Gastrocnemius medialis (tissue), 4 donors: ENCODE results near the gene EFR3B. TPM values are rescaled to one million over a fixed set of nuclear protein-coding genes. Genes with fewer than 3 reads are reported as not detected.

ENCODE experiments used
- ATAC-seq, 2 donors: fragments of 150-250 bp; one replicate each; pipeline ENCODE4 v1.9.1; 2016
- DNase-seq, 2 donors: peaks; one replicate each; pipeline ENCODE4 v3.0.0-alpha.2; 2019
- H3K27ac ChIP-seq, 4 donors: fragments of 200-600 bp; sonication (generic); 1 replicate in 1 of 4; 2 replicates in 3 of 4; pipeline ENCODE4 v1.5.1; 2016 to 2018; ENCODE audit warnings: mild to moderate bottlenecking in 2 of 4, moderate library complexity in 1 of 4
- H3K27me3 ChIP-seq, 3 donors: fragments of 200-600 bp; sonication (generic) in 2 of 3; 1 replicate in 1 of 3; 2 replicates in 2 of 3; pipeline versions ENCODE4 v1.5.1 to v1.6.0; 2016 to 2019; ENCODE audit warnings: mild to moderate bottlenecking in 1 of 3, moderate library complexity in 1 of 3
- H3K36me3 ChIP-seq, 2 donors: fragments of 200-600 bp; sonication (generic) in 1 of 2; one replicate each; pipeline ENCODE4 v1.5.1; 2017 to 2018
- H3K4me1 ChIP-seq, 2 donors: fragments of 200-600 bp; sonication (generic) in 1 of 2; one replicate each; pipeline ENCODE4 v1.5.1; 2016 to 2017; ENCODE audit warnings: mild to moderate bottlenecking in 2 of 2
- H3K4me3 ChIP-seq, 4 donors: fragments of 200-600 bp; sonication (generic) in 3 of 4; 1 replicate in 1 of 4; 2 replicates in 3 of 4; pipeline ENCODE4 v1.5.1; 2016 to 2019; ENCODE audit warnings: mild to moderate bottlenecking in 2 of 4
- H3K9me3 ChIP-seq, 3 donors: fragments of 200-600 bp; sonication (generic) in 2 of 3; 1 replicate in 1 of 3; 2 replicates in 2 of 3; pipeline ENCODE4 v1.5.1; 2016 to 2019
- CTCF ChIP-seq, 5 experiments: fragments of 450-650 bp in 3 of 5; fragments of 200-600 bp in 2 of 5; sonication (generic) in 2 of 5; IDR thresholded peaks in 4 of 5; conservative IDR thresholded peaks in 1 of 5; 1 replicate in 4 of 5; 2 replicates in 1 of 5; pipeline ENCODE4 v1.5.1; 2016 to 2019; ENCODE audit warnings: antibody characterized with exemption in 5 of 5, mild to moderate bottlenecking in 3 of 5, moderate library complexity in 3 of 5
- POLR2A ChIP-seq, 2 donors: fragments of 450-650 bp; IDR thresholded peaks; one replicate each; pipeline ENCODE4 v1.6.1; 2017; ENCODE audit warnings: antibody characterized with exemption in 2 of 2, mild to moderate bottlenecking in 2 of 2, moderate library complexity in 2 of 2
- in situ Hi-C, 4 donors: fragments of 200-750 bp; cut with MboI; loops; one replicate each; pipeline versions ENCODE4 v1.15.0 to v1.8.0; 2017; ENCODE audit warnings: low sequenced_read_pairs in 4 of 4
- intact Hi-C: fragments of 100-400 bp; cut with DNase I; formaldehyde crosslinking; loops from one replicate; pipeline ENCODE4 v1.15.1; 2023; ENCODE audit warnings: low total_unique reads
- total RNA-seq, 4 donors: library from RNA; depleted of rRNA; stranded (reverse); fragments of >200 nt; gene quantifications; one replicate each; pipeline versions ENCODE4 v1.1.0 to v1.2.3, GENCODE V29; 2016

EFR3B gene
- total RNA-seq, 4 donors from 2014 or later = 0.29 to 1.4 (median 0.67) TPM

GRCh38 chr2:25044990-25045389 is 3.1 kb downstream of the EFR3B start:
- TF ChIP-seq CTCF (IDR thresholded peaks at IDR 0.05 in 4 of 5, conservative IDR thresholded peaks at IDR 0.05 in 1 of 5) (no peak), POLR2A (IDR thresholded peaks at IDR 0.05) (no peak)
- Histone ChIP-seq H3K9me3 (no peaks in the 10 kb centered on the region), H3K4me1 (peaks cover 15 to 18% of the 10 kb centered on the region in 2 donors), H3K27ac (peak overlapping the region in 1 of 4 donors; percentile 53), H3K27me3 (no peaks in the 10 kb centered on the region), H3K36me3 (no peaks in the 10 kb centered on the region), H3K4me3 (no peak overlapping the region)
- in situ Hi-C loops (loop anchor here in 1 of 4 donors (10.0 kb wide), 1 partner anchor 70 kb away; the partner anchor contains the start of gene DNAJC27), intact Hi-C loops (no loop called here)
- ATAC-seq (no peak), DNase-seq (peak in 1 of 2 donors; percentile 30)

- H3K36me3 ChIP-seq = no peaks in the 10 kb centered on the region
- ATAC-seq (no peak), DNase-seq (no peak)
- in situ Hi-C loops (loop anchor here in 1 of 4 donors (10.0 kb wide), 1 partner anchor 75 kb away; the partner anchor contains the start of gene DNAJC27), intact Hi-C loops (no loop called here)
- no peaks in the 10 kb centered on the region for H3K27me3 ChIP-seq
- H3K4me3 ChIP-seq = no peak overlapping the region
- no peak overlapping the region for H3K27ac ChIP-seq
- no peaks in the 10 kb centered on the region for H3K4me1 ChIP-seq
- no peaks in the 10 kb centered on the region for H3K9me3 ChIP-seq
- TF ChIP-seq POLR2A (IDR thresholded peaks at IDR 0.05) (no peak), CTCF (IDR thresholded peaks at IDR 0.05 in 4 of 5, conservative IDR thresholded peaks at IDR 0.05 in 1 of 5) (no peak)
Measured at GRCh38 chr2:25049422-25049821, 7.5 kb downstream of the EFR3B start.

- intact Hi-C loops = loop anchor here (10.0 kb wide), 1 partner anchor 1775 kb away; no protein-coding TSS in a partner anchor
Measured at GRCh38 chr2:25050128-25050527, 8.3 kb downstream of the EFR3B start.

GRCh38 chr2:25053041-25053440 is 11.2 kb downstream of the EFR3B start:
- H3K27ac ChIP-seq = no peak overlapping the region
- H3K4me1 ChIP-seq = no peaks in the 10 kb centered on the region
- no peaks in the 10 kb centered on the region for H3K36me3 ChIP-seq
- intact Hi-C loops (loop anchor here (10.0 kb wide), 1 partner anchor 1778 kb away; no protein-coding TSS in a partner anchor), in situ Hi-C loops (no loop called here)
- no peaks in the 10 kb centered on the region for H3K9me3 ChIP-seq
- H3K4me3 ChIP-seq = no peak overlapping the region
- ATAC-seq = no peak
- H3K27me3 ChIP-seq = no peaks in the 10 kb centered on the region
- DNase-seq = no peak
- no peak for TF ChIP-seq POLR2A (IDR thresholded peaks at IDR 0.05)
- no peak for TF ChIP-seq CTCF (IDR thresholded peaks at IDR 0.05 in 4 of 5, conservative IDR thresholded peaks at IDR 0.05 in 1 of 5)

More at GRCh38 chr2:25050128-25050527, 8.3 kb downstream of the EFR3B start:
- no peak for ATAC-seq
- Histone ChIP-seq H3K4me3 (no peak overlapping the region), H3K9me3 (no peaks in the 10 kb centered on the region), H3K27me3 (no peaks in the 10 kb centered on the region), H3K4me1 (no peaks in the 10 kb centered on the region), H3K36me3 (no peaks in the 10 kb centered on the region), H3K27ac (no peak overlapping the region)
- no peak for DNase-seq
- in situ Hi-C loops = no loop called here
- TF ChIP-seq POLR2A (IDR thresholded peaks at IDR 0.05) (no peak), CTCF (IDR thresholded peaks at IDR 0.05 in 4 of 5, conservative IDR thresholded peaks at IDR 0.05 in 1 of 5) (no peak)

GRCh38 chr2:25054720-25055119 is 12.8 kb downstream of the EFR3B start:
- no peaks in the 10 kb centered on the region for H3K36me3 ChIP-seq
- no peak overlapping the region for H3K27ac ChIP-seq
- H3K4me3 ChIP-seq = no peak overlapping the region
- H3K27me3 ChIP-seq = no peaks in the 10 kb centered on the region
- TF ChIP-seq POLR2A (IDR thresholded peaks at IDR 0.05) (no peak), CTCF (IDR thresholded peaks at IDR 0.05 in 4 of 5, conservative IDR thresholded peaks at IDR 0.05 in 1 of 5) (no peak)
- in situ Hi-C loops (no loop called here), intact Hi-C loops (loop anchor here (10.0 kb wide), 1 partner anchor 1780 kb away; no protein-coding TSS in a partner anchor)
- ATAC-seq (no peak), DNase-seq (no peak)
- no peaks in the 10 kb centered on the region for H3K9me3 ChIP-seq
- H3K4me1 ChIP-seq = peaks cover 0 to 5% of the 10 kb centered on the region in 2 donors
